Eye (tissue), 1 donor: ENCODE results near the gene GALM.
"Not testable (repeated sequence)": the region's sequence is repeated elsewhere in the genome, so short reads cannot be mapped to it uniquely, and the experiment has no call there.

Experiments used
- DNase-seq: peaks from one replicate; pipeline ENCODE4 v3.0.0-alpha.2; 2015

The GALM gene

GRCh38 chr2:38713338-38713737, 47.4 kb downstream of the GALM start:
- no peak for DNase-seq

- DNase-seq = not testable (repeated sequence)
Observed at GRCh38 chr2:38714941-38715340, 49.0 kb downstream of the GALM start.

DNA sequence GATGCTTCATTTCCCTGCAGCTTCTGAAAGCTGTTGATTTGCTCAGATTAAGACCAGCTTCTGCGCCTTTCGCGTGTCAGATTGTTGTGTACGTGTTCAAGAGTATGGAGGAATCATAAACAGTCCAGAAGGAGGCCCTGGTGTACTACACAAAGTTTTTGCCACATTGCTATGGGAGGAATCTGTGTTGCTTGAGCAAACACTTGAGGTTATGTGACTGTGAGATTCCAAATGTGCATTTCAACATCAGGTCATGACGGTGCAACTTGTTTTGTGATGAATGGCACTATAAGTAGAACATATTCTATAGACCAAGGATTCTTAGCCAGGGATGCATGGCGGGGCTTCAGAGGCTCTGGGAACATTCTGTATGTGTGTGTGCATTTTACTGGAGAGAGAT, 50.3 kb downstream of the GALM start:
- DNase-seq = no peak

- DNase-seq = no peak
Observed at GRCh38 chr2:38718601-38719000, 52.7 kb downstream of the GALM start.

DNA sequence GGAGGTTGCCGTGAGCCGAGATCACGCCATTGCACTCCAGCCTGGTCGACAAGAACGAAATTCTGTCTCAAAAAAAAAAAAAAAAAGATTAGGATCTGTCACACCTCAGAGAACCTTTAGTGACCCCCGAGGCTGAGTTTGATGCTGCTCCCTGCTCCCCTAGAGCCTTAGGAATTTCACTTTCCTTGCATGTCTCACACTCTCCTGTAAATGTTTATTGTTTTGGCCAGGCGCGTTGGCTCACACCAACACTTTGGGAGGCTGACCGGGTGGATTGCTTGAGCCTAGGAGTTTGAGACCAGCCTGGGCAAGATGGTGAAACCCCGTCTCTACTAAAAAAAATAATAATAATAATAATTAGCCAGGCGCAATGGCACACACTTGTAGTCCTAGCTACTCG, 53.8 kb downstream of the GALM start:
- no peak for DNase-seq

- peak; percentile 61 for DNase-seq
Observed at GRCh38 chr2:38720613-38721241, 54.8 kb downstream of the GALM start.

- DNase-seq = no peak
Observed at GRCh38 chr2:38722271-38723061, 56.6 kb downstream of the GALM start.

DNA sequence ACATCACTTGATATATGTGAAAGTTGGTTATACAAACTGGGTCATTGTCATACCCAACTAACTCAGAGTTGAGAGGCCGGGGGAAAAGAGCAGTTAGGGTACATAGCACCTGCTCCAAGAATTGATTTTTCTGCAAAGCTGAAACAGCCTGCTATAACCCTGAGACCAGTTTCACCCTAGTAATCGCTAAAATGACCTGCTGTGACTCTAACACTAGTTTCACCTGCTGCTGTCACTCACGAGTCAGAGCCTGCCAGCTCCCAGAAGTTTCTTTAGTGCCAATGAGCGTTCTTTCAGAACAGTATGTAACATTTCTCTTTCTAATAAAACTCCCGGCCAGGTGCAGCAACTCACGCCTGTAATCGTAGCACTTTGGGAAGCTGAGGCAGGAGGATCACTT, 57.3 kb downstream of the GALM start:
- no peak for DNase-seq

DNA sequence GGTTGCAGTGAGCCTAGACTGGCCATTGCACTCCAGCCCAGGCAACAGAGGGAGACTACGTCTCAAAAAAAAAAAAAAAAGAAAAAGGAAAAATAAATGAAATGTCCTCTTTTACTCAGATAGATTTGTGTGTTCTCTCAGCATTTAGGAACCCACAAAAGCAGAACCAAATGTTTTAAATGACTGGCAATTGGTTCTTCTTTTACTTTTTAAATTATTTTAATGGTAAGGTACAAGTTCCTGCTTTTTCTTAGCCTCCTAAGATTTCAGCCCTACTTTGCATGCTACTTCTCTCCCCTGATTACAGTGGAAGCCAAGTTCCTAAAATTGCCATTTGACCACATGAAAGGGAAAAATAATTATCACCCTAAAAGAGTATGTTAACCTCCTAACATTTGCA, 61.7 kb downstream of the GALM start:
- no peak for DNase-seq

DNA sequence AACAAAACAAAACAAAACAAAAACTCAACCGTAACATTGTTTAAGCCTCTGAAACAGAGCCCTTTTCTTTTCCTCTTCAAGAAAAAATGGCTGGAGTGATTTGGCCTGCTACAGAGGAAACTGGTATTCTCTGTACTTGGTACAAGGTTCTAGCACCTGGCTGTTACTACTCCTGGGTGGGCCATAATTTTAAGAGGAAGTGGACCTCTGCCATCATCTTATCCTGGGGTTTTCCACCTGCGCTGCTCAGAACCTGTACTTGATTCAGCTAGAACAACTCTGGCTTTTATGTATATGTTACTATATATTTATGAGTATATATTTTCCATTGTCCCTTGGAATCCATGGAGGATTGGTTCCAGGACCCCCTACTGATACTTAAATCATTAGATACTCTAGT, 62.8 kb downstream of the GALM start:
- DNase-seq = no peak

DNA sequence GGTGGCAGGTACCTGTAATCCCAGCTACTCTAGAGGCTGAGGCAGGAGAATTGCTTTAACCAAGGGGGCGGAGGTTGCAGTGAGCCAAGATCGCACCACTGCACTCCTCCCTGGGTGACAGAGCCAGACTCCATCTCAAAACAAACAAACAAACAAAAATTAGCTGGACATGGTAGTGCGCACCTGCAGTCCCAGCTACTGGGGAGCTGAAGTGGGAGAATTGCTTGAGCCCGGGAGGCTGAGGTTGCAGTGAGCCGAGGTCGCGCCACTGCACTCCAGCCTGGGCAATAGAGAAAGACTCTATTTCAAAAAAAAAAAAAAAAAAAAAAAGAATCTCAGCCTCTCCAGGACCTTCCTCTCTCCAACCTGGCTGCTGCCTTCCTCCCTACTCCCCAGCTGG, 65.2 kb downstream of the GALM start:
- no peak for DNase-seq

GRCh38 chr2:38731684-38732221, 65.8 kb downstream of the GALM start:
- no peak for DNase-seq

DNA sequence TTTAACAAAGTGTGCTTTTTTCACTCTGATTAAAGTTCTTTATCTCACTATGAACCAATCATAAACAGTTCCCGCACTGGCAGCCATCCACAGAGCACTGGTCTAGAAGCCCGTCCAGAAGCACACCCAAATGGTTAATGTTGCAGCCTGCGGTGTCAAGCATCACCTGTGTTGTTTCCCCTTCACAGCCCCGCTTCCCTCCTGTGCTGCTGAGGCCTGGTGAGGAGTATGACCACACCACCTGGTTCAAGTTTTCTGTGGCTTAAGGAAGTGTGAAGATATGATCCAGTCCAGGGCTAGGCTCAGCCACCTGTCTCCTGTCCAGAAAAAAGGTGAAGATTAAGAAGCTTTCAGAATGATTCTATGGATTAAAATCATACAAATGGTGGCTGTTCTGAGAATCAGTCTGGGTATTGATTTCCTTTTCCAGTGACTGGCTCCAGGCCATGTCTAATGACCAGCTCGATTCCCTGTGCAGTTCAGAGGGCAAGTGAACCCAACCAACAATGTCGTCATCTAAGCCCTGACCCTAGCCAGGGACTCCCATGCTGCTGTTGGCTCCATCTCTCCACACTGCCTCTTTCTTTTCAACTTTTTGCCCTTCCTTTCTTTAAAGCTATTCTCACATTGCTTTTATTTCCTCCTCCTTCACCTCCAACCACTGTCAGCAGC, 67.5 kb downstream of the GALM start:
- DNase-seq = no peak

DNA sequence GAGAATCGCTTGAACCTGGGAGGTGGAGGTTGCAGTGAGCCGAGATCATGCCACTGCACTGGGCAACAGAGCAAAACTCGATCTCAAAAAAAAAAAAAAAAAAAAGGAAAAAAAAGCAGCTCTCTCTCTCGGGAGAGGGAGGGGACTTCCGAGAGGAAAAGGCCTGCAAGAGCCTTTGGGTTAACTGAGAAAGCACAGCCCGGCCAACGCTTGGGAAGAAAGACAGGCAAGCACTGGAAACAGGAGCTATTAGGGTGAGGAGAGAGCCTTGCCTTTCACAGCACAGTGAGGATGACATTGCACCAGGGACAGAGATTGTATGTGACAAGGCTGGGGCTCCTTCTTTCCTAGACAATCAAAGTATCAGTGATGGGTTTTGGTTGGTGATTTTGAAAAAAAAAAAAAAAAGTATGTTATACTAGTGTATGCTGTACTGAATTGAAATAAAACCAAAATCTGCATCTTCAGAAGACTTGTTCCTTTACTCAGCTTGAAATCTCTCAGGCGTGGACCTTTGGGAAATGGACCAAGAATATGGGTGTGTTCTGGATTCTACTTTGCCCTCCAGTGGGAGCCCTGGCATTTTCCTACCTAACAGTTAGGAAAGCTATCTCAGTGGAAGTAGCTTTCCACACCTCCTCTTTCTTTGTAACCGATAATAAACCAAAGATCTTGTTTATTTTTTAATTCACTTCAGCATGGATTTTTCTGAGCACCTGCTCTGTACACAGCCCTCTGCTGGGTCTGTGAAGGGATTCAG, 68.6 kb downstream of the GALM start:
- DNase-seq = no peak

DNA sequence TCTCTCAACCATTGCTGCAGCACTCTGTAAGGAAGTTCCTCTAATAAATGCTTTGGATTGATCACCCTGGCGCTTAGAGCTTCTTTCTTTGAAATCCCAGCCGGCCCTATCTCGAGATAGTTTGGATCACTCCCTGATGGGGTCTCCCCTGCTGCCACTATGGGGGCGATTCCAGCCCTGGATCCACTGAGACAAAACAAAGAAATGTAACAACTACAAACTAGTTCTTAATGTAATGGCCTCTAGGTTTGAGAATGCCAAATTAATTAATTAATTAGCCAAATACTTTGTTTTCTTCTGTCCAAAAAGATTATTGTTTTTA, 70.0 kb downstream of the GALM start:
- no peak for DNase-seq

DNA sequence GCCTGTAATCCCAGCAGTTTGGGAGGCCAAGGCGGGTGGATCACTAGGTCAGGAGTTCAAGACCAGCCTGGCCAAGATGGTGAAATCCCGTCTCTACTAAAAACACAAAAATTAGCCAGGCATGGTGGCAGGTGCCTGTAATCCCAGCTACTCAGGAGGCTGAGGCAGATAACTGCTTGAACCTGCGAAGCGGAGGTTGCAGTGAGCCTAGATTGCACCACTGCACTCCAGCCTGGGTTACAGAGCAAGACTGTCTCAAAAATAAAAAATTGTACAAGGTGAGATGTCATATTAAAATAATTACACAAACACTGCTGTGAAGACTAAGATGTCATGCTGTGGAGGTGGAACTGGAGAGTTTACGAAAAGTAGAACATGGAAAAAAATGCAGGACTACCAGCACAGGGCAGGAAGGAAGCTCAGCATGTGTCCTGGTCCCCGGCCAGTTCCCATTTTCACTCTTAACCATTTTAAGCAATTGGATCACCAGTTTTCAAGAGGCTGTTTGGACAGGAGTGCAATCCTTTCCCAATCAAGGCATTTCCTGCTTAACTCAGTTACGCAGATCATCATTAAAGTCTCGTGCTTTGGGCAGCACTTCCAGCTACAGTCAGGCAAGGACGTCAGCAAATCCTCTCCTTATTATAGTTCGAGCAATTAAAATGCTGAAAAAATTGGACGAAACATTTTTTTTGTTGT, 71.2 kb downstream of the GALM start:
- DNase-seq = not testable (repeated sequence)

- DNase-seq = no peak
Observed at GRCh38 chr2:38737925-38738324, 72.0 kb downstream of the GALM start.

DNA sequence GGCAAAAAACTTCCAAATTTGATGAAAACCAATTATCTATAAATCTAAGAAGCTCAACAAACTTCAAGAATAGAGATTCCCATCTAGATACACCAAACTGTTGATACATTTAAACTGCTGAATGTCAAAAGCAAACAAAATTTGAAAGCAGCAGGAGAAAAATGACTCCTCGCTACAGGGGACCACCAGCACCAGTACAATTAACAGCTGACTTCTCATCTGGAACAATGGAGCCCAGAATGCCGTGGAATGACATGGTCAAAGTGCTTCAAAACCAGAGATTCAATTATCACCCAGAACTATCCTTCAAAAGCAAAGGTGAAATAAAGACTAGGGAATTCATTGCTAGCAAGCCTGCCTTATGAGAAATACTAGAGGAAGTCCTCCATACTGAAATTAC, 73.6 kb downstream of the GALM start:
- no peak for DNase-seq

GRCh38 chr2:38740851-38741731, 75.2 kb downstream of the GALM start:
- DNase-seq = peak; percentile 71

- DNase-seq = no peak
Observed at GRCh38 chr2:38742797-38743559, 77.1 kb downstream of the GALM start.
